NCI-H187 (cell line): ENCODE results near the gene PCDH19.

ENCODE experiments used
- DNase-seq, 2 experiments: peaks; one replicate each; lab custom pipeline; 2025; lab: John Stamatoyannopoulos, UW

Gene PCDH19

GRCh38 chrX:100404851-100405250, 5.2 kb downstream of the PCDH19 start:
- DNase-seq = no peak

- peak; percentile 7 to 16 for DNase-seq
Measured at GRCh38 chrX:100395781-100396180, 14.3 kb downstream of the PCDH19 start.

DNA sequence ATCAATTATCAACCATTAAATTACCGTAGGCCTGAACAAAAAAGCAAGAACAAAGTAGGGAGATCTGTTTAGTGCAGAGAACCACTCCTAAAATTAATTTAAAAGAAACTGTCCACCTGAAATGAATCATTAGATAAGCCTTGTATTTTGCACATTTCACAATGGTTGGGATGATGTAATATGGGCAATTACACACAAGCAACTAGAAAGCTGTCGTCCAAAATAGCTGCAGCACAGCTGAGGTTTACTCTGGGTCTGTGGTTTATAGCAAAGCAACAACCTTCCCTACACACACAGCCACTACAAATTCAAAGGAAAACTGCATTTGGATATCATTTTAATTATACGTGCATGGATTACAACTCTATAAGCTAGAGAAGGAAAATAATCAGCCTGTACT, 28.5 kb downstream of the PCDH19 start:
- no peak for DNase-seq

- DNase-seq = no peak
Measured at GRCh38 chrX:100379388-100379986, 30.6 kb downstream of the PCDH19 start.

DNA sequence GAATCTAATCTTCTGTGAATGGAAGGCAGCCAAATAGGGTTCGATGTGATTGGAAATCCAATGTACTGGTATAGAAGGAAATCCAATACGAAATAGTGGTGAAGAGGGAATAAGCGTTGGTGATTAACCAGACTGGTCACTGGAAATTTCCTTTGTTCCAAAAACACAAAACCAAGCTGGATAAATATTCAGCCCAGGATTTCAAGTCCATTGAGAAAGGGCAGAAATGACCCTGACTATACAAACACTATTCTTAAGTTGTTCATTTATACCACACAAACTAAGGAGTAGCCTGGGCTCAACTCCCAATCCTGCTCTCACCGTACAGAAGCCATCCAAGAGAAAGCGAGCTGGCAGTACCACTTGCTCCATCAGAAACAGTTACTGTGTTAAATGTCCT, 32.2 kb downstream of the PCDH19 start:
- DNase-seq = no peak

DNA sequence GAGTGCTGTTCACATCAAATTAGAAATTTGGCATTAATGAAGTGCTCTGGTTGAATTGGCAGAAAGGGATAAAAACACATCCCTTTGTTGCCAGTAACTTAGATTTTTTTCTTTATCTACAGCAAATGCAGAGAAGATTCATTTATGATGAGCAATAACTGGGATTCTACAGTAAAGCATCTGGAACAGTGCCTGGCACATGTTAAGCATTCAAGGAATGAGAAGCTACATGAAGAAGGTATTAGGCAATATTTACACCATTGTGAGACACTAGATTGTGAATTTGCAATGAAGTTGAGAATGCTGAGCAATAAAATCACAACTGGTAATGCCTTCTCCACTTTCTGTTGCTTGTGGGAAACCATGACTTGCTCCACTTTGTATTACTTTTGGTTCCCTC, 33.5 kb downstream of the PCDH19 start:
- DNase-seq = no peak

DNA sequence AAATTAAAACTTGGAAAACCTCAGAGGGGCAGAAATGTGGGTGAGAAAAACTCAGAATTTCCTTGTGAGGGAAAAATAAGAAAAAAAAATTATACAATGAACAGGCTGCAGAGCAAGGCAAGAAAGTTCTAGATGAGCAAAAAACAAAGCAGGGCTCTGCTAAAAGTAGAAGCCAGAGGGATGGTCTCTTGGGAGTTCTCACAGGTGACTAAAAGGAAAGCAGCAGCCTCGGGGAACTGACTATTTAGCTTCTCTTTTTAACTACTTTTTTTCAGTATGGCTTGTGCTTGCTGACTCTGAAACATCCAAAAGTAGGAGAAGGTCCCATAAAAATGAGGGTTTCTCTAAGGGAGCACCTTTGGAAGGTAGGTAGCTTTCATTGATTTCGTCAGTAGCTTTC, 36.4 kb downstream of the PCDH19 start:
- no peak for DNase-seq

DNA sequence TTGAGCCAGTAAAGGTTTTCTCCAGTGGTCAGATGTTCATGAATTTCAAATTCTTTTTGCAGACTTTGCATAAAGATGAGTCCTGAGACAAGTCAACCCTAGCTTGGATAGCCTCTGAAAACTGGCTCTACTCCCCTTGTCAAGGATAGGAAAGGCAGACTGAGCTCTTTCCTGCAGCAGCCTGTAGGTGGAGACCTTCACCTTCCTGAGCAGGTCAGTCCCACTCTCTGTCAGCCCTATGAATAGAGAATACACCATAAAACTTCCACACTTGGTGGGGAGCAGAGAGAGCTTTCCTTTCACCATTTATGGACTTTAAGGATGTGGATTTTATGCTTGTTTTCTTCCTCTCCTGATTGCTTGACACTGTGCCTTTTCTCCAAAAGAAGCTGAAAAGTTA, 41.9 kb downstream of the PCDH19 start:
- no peak for DNase-seq

GRCh38 chrX:100363896-100364295, 46.2 kb downstream of the PCDH19 start:
- DNase-seq = no peak

- DNase-seq = no peak
Measured at GRCh38 chrX:100358766-100359165, 51.3 kb downstream of the PCDH19 start.

- DNase-seq = no peak
Measured at GRCh38 chrX:100356351-100356896, 53.6 kb downstream of the PCDH19 start.

- no peak for DNase-seq
Measured at GRCh38 chrX:100355680-100356079, 54.4 kb downstream of the PCDH19 start.

DNA sequence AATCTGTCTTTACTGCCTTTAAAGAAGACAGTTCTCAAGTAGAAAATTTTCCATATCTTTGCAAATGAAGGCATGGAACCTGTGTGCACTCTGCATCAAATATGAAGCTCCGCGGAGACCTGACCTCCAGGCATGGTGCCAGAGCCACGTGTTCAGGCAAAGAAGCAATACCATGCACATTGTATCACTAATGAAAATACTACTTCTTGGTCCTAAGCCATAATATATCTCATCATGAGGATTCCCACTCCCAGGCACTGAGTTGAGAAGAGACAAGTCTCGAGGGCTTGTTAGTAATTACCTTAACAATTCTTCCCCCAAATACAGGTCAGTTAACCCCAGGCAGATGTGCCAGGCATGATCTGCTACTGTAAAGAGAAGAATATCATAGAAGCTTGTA, 56.7 kb downstream of the PCDH19 start:
- DNase-seq = no peak

DNA sequence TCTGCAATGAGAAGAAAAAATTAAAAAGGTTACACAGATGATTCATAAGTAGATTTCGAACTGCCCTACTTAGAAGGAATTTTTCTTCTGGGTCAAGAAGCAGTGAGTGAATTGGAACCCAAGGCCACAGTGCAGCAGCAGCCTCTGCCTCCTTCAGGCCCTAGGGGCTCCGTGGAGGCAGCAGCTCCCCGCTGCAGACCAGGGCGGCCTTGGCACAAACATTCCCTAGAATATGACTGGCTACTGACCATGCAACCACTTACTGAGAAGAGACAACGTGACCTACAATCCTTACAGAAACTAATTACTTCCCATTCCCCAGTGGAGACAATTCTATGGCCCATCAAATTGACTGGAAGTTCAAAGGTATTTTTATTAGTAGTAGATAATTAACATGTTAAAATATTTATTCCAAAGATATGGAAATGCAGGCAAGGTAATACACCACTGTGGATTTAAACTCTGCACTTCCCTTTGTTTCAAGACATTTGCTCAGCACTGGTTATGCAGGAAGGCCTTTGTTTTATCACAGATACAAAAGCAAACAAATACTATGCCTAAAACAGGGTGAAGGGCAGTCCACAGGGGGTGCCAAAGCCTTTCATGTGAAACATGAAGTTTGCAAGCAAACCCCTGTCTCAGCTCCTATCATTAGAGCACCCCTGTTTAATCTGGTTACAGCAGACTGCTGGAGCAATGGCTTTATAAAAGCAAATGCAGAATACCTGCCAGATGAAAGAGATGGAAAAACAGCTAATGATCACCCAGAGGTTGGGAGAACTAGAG, 59.2 kb downstream of the PCDH19 start:
- DNase-seq = no peak

DNA sequence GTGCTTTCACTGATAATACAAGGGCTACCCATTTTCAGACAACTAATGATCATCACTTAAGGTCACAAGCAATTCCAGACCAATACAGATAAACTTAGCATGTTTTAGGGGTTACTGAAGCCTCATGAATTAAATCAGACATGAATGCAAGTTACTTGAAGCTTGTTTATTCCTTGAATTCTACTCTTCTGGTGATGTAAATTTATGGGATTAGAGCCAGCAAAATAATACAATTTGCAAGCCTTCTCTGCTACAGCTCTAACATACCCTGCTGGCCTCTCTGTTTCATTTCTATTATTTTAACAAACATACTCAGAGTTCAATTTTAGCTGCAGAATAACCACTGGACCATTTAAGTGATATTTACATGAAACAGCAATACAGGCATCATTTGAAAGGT, 60.7 kb downstream of the PCDH19 start:
- DNase-seq = no peak

DNA sequence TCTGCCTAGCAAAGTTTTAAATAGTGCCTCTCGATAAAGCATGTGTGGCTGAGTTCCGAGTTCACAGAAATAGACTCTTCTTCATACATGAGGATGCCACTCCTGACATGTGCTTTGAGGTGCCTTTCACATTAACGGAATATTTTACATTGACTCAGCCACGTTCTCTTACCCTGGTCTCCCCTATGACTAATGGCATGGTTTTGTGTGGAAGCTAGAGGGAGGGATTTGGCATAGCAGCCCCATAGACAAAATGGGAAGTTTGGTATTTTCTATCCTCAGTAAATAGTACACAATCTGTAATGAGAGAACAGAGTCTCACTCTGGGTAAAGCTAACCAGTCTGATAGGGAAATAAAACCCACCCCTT, 68.9 kb downstream of the PCDH19 start:
- no peak for DNase-seq

GRCh38 chrX:100340491-100341141, 69.5 kb downstream of the PCDH19 start:
- no peak for DNase-seq

DNA sequence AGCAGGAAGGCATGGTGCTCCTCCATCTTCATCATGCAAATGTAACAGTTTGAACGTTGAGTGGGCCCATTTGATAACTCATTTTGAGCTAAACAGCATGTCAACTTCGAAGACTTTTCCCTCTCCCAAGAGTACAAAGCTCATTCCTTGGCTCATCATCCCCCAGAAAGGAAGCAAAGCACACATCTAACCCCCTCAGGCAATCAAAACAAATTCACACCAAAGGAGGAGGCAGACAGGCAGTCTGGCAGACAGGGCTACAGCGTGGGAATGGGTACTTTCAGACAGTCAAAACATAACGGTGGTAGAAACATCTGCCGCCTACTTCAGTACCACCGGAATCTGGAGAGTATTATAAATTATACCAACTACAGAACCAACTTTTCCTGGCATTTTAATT, 81.7 kb downstream of the PCDH19 start:
- DNase-seq = no peak

GRCh38 chrX:100319716-100320115, 90.4 kb downstream of the PCDH19 start:
- DNase-seq = no peak

GRCh38 chrX:100316987-100317386, 93.1 kb downstream of the PCDH19 start:
- DNase-seq = peak; percentile 41 to 66

DNA sequence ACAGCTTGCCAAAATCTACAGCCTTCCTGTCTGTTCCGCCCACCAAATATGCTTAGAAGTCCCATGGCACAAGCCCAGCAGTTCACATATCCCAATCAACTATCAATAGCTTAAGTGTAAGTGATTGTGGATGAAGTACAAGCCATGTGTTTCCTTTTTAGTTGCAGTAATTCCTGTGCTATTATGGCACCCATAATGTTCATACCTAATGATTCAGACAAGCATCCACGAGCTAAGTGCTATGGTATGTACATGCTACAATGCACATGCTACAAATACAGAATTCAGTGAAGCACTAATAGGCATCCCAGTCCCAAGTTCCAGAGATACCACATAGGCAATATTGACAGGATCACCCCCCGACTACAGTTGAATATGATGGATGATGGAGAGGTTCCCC, 94.5 kb downstream of the PCDH19 start:
- no peak for DNase-seq

DNA sequence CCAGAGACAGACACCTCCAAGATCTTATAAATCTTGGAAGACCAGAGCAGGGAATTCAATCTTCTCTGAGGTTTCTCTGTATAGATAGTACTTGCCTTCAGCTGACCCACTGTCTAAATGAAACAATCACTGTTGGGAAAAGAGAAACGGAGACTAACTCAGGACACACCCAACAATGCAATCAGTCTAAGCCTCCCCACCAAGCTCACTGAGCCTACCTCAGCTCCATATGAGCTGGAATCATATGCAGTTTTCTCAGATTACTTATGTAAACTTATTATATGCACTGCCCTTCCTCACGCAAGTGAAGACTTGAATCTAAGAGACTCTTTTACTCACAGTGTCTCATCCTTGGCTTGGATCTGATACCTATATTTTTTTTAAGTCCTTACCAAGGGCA, 110.5 kb downstream of the PCDH19 start:
- no peak for DNase-seq

- DNase-seq = no peak
Measured at GRCh38 chrX:100297728-100298127, 112.3 kb downstream of the PCDH19 start.
